ENCODE data around the gene CCDC85C. TPM values are rescaled to one million over a fixed set of nuclear protein-coding genes. Genes with fewer than 3 reads are reported as not detected.

CCDC85C gene
- total RNA-seq, 2 experiments from 2014 or later = 6.8 to 7.9 TPM

DNA sequence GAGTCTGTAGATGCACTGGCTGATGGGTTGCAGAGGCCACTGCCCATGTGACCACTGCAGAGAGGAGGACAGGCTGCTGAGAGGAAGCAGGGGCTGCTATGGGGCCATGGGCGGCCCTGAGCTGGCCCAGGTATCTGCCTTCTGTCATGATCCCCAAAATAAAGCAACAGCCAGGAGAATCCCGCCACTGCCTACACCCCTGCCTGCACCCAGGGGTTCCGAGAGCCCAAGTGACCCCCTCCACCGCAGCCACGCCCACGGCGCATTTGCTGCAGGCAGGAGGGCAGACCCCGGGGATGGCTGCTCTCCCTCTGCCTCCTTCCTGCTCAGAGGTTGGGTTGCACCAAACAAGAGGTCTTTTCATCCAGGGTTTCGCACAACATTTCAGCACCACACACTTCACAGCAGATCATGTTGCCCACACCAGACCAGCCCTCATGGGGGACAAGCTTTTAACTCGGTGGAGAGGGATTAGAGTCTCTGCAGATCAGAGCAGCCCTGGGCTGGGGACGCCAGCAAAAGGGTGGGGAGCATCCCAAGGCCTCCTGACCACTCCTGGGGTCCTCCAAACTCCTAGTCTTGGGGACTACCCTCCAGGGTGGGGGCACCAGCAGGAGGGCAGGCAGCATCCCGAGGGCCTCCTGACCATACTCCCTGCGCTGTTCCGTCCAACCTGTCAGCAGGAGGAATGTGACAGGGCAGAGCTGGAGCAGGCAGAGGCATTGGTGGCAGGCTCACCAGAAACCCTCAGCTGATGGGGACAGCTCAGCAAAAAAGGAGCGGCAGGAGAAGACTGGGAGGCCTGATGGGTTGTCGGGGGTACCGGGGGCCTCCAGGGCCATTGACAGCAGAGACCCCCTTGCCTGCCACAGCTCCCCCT is 14.1 kb downstream of the CCDC85C start:
- Mint-ChIP-seq H3K9me3 (no peaks in the 10 kb centered on the region), H3K4me3 (no peak overlapping the region), H3K27ac (no peak overlapping the region), H3K4me1 (ENCODE audit: low read depth) (peaks cover 7% of the 10 kb centered on the region), H3K27me3 (no peaks in the 10 kb centered on the region), H3K36me3 (ENCODE audit: low read depth) (no peaks in the 10 kb centered on the region)
- no peak for DNase-seq
- ATAC-seq = no peak
- TF ChIP-seq, protein P1, sequence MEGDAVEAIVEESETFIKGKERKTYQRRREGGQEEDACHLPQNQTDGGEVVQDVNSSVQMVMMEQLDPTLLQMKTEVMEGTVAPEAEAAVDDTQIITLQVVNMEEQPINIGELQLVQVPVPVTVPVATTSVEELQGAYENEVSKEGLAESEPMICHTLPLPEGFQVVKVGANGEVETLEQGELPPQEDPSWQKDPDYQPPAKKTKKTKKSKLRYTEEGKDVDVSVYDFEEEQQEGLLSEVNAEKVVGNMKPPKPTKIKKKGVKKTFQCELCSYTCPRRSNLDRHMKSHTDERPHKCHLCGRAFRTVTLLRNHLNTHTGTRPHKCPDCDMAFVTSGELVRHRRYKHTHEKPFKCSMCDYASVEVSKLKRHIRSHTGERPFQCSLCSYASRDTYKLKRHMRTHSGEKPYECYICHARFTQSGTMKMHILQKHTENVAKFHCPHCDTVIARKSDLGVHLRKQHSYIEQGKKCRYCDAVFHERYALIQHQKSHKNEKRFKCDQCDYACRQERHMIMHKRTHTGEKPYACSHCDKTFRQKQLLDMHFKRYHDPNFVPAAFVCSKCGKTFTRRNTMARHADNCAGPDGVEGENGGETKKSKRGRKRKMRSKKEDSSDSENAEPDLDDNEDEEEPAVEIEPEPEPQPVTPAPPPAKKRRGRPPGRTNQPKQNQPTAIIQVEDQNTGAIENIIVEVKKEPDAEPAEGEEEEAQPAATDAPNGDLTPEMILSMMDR (IDR thresholded peaks at IDR 0.05) = no peak
- POLR2A ChIA-PET = no interaction called here
- intact Hi-C loops (cut with micrococcal nuclease) = no loop called here
- CTCF ChIA-PET = no interaction called here

DNA sequence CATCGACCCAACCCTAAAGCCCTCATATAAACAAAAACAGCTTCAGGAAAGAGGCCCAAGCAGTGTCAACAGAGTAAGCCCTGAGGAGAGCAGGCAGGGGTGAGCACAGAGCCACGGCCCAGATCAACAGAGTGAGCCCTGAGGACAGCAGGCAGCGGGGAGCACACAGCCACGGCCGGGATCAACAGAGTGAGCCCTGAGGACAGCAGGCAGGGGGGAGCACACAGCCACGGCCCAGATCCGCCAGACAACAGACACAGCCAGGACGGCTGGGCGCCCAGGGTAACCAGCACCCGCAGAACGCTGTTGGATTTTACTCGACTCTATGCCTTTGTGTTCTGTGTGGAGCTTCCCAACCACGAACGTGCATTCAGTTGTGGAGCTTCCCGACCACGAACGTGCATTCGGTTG is 15.0 kb downstream of the CCDC85C start:
- ATAC-seq = no peak
- Mint-ChIP-seq H3K27ac (no peak overlapping the region), H3K4me1 (ENCODE audit: low read depth) (no peaks in the 10 kb centered on the region), H3K9me3 (no peaks in the 10 kb centered on the region), H3K4me3 (no peak overlapping the region), H3K27me3 (no peaks in the 10 kb centered on the region), H3K36me3 (ENCODE audit: low read depth) (no peaks in the 10 kb centered on the region)
- ChIA-PET CTCF (no interaction called here), POLR2A (no interaction called here)
- TF ChIP-seq, protein P1 (IDR thresholded peaks at IDR 0.05) = no peak
- no peak for DNase-seq
- intact Hi-C loops (cut with micrococcal nuclease) = no loop called here

DNA sequence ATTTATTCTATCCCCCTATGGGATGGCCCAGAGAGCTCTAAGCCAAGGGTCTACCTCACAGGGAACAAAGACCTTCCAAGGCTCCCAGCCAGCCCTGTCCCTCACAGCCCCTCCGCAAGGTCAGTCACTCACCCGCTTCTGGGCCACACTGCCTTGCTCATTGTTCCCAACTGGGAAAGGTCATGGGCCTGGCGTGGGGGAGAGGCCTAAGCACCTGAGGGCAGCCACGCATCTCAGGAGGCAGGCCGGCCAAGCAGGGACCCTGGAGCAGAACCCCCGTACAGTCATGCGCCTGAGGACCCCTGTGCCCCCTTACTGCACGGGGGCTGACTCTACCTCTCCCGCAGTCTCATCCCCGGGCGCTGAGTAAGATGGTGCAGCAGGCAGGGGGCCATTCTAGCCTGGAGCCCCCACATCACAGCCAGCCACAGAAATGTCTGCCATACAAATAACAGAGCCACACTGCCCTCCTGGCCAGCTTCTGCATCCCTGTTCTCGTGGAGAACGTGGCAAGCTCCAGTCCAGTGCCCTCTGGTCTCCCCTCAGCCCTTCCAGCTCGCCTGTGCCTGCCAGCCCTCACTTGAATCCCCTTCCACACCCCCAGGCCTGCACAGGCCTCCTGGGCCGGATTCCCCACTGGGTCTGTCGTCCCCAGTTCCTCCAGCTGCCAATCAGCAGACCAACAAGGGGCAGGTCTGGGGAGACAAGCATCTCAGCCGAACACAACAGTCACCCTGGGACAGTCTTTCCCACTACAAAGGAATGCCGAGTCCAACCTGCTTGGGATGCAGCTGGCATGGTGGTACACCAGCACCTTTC is 16.3 kb downstream of the CCDC85C start:
- no peak overlapping the region for H3K4me3 Mint-ChIP-seq
- TF ChIP-seq, protein P1 (IDR thresholded peaks at IDR 0.05) = no peak
- no peaks in the 10 kb centered on the region for H3K9me3 Mint-ChIP-seq
- DNase-seq (no peak), ATAC-seq (no peak)
- no peak overlapping the region for H3K27ac Mint-ChIP-seq
- no peaks in the 10 kb centered on the region for H3K36me3 Mint-ChIP-seq (ENCODE audit: low read depth)
- ChIA-PET POLR2A (no interaction called here), CTCF (no interaction called here)
- no peaks in the 10 kb centered on the region for H3K27me3 Mint-ChIP-seq
- intact Hi-C loops (cut with micrococcal nuclease) = no loop called here
- H3K4me1 Mint-ChIP-seq (ENCODE audit: low read depth) = no peaks in the 10 kb centered on the region

DNA sequence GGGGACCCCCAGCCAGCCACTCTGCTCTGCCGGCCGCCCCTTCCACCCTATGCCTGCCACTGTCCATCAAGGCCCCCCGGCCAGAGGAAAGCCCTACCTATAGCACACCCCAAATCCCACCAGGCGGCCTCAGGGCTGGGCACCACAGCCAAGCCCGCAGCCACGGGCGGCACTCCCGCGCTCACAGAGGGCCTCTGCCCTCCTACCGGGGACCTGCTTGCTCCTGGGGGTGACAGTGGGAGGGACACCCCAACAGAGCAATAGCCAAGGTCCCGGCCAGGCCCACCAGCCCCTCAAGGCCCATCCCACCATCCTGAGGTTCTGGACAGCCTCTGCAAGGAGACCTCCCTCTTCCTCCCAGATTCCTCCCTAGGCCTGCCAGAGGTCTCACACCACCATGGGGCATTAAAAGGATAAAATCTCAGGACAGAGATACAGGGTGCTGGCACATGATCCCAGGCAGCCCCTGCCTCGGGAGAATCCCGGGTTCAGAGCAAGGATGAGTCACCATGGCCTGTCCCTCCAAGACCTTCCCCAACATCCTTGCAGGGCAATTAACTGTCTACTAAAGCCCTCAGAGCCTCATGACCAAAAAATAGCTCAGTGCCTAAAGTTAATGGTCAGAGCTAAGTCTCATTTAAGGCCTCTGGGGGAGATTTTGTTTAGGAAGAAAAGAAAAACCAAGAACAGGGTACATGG is 17.1 kb downstream of the CCDC85C start:
- Mint-ChIP-seq H3K9me3 (no peaks in the 10 kb centered on the region), H3K4me1 (ENCODE audit: low read depth) (no peaks in the 10 kb centered on the region), H3K27me3 (no peaks in the 10 kb centered on the region), H3K4me3 (no peak overlapping the region), H3K27ac (no peak overlapping the region), H3K36me3 (ENCODE audit: low read depth) (no peaks in the 10 kb centered on the region)
- TF ChIP-seq, protein P1 (IDR thresholded peaks at IDR 0.05) = no peak
- CTCF ChIA-PET = no interaction called here
- no peak for ATAC-seq
- POLR2A ChIA-PET = no interaction called here
- intact Hi-C loops (cut with micrococcal nuclease) = no loop called here
- no peak for DNase-seq
